Neural cell (in vitro differentiated cells): ENCODE data around the gene PTPRZ1.

Source experiments
- CTCF ChIP-seq: fragments of 450-650 bp; IDR thresholded peaks from 2 replicates; pipeline ENCODE4 v1.5.1; 2014; ENCODE audit warnings: antibody characterized with exemption, mild to moderate bottlenecking, moderate library complexity; ENCODE audit not compliant: poor library complexity, severe bottlenecking
- EP300 ChIP-seq: fragments of 450-650 bp; conservative IDR thresholded peaks from 2 replicates; pipeline ENCODE4 v1.6.1; 2014; ENCODE audit warnings: antibody characterized with exemption, mild to moderate bottlenecking, moderate library complexity; ENCODE audit not compliant: poor library complexity, severe bottlenecking
- EZH2 ChIP-seq: fragments of 200-600, 300-800 bp; shearing (Covaris generic), sonication (generic); IDR thresholded peaks from 2 replicates; pipeline ENCODE4 v1.6.1; 2014; ENCODE audit warnings: antibody characterized with exemption, low read length, borderline replicate concordance, mild to moderate bottlenecking; ENCODE audit not compliant: insufficient read depth, poor library complexity, severe bottlenecking
- MXI1 ChIP-seq: fragments of 450-650 bp; conservative IDR thresholded peaks from 2 replicates; pipeline ENCODE4 v1.6.1; 2014; ENCODE audit warnings: antibody characterized with exemption, mild to moderate bottlenecking; ENCODE audit not compliant: poor library complexity, severe bottlenecking
- POLR2AphosphoS5 ChIP-seq: IDR thresholded peaks from 2 replicates; pipeline ENCODE4 v1.6.1; 2012
- RAD21 ChIP-seq: fragments of 450-650 bp; conservative IDR thresholded peaks from 2 replicates; pipeline ENCODE4 v1.6.1; 2014; ENCODE audit warnings: antibody characterized with exemption, mild to moderate bottlenecking, moderate library complexity
- REST ChIP-seq: IDR thresholded peaks from 2 replicates; pipeline ENCODE4 v1.6.1; 2012; ENCODE audit warnings: borderline replicate concordance
- TAF1 ChIP-seq: IDR thresholded peaks from 2 replicates; pipeline ENCODE4 v1.6.1; 2012; ENCODE audit warnings: low read depth

- TF ChIP-seq TAF1: no peak
- no peak for TF ChIP-seq POLR2AphosphoS5
- TF ChIP-seq MXI1: no peak
- no peak for TF ChIP-seq CTCF
- TF ChIP-seq REST: no peak
- TF ChIP-seq RAD21: no peak
- TF ChIP-seq EP300: no peak
- TF ChIP-seq EZH2: no peak
Observed at GRCh38 chr7:121940918-121941317, 68.0 kb downstream of the PTPRZ1 start.
